Trophoblast cell (in vitro differentiated cells and primary cell): ENCODE results near the gene TK1.

Source experiments
- DNase-seq, 2 donors: peaks; one replicate each; pipeline ENCODE4 v3.0.0-alpha.2; 2016
- H2AFZ ChIP-seq: 2 replicates; pipeline ENCODE4 v1.6.1; 2013; ENCODE audit warnings: low read length, moderate library complexity, mild to moderate bottlenecking; ENCODE audit not compliant: insufficient read depth, poor library complexity
- H2AK5ac ChIP-seq: 2 replicates; pipeline ENCODE4 v1.6.1; 2013; ENCODE audit warnings: mild to moderate bottlenecking, low read length
- H2BK120ac ChIP-seq: 2 replicates; pipeline ENCODE4 v1.6.1; 2013; ENCODE audit warnings: low read length, mild to moderate bottlenecking, moderate library complexity; ENCODE audit not compliant: insufficient read depth, poor library complexity
- H2BK12ac ChIP-seq: 2 replicates; pipeline ENCODE4 v1.6.1; 2013; ENCODE audit warnings: mild to moderate bottlenecking, low read length, moderate library complexity
- H2BK5ac ChIP-seq: 2 replicates; pipeline ENCODE4 v1.6.1; 2013; ENCODE audit warnings: low read length, low read depth, moderate library complexity, mild to moderate bottlenecking; ENCODE audit not compliant: poor library complexity
- H3K14ac ChIP-seq: 2 replicates; pipeline ENCODE4 v1.6.1; 2013; ENCODE audit warnings: mild to moderate bottlenecking, low read length
- H3K18ac ChIP-seq: 2 replicates; pipeline ENCODE4 v1.6.1; 2013; ENCODE audit warnings: mild to moderate bottlenecking, low read length
- H3K23ac ChIP-seq: 2 replicates; pipeline ENCODE4 v1.6.1; 2013; ENCODE audit warnings: low read length
- H3K27ac ChIP-seq: 2 replicates; pipeline ENCODE4 v1.5.1; 2013; ENCODE audit warnings: low read depth, mild to moderate bottlenecking, inconsistent platforms, low read length, moderate library complexity
- H3K27me3 ChIP-seq: 2 replicates; pipeline ENCODE4 v1.6.1; 2013; ENCODE audit warnings: inconsistent platforms, mild to moderate bottlenecking, low read length, moderate library complexity; ENCODE audit not compliant: insufficient read depth
- H3K36me3 ChIP-seq, 2 experiments: 1 replicate in 1 of 2; 2 replicates in 1 of 2; pipeline ENCODE4 v1.6.1; 2013; ENCODE audit warnings: low read length in 2 of 2, mild to moderate bottlenecking in 2 of 2, moderate library complexity in 1 of 2; ENCODE audit not compliant: insufficient read depth in 2 of 2, control insufficient read depth in 1 of 2
- H3K4ac ChIP-seq: 2 replicates; pipeline ENCODE4 v1.6.1; 2013; ENCODE audit warnings: low read depth, mild to moderate bottlenecking, low read length, moderate library complexity
- H3K4me1 ChIP-seq, 2 experiments: 1 replicate in 1 of 2; 2 replicates in 1 of 2; pipeline ENCODE4 v1.6.1; 2013; ENCODE audit warnings: low read length in 2 of 2, mild to moderate bottlenecking in 2 of 2, moderate library complexity in 1 of 2; ENCODE audit not compliant: insufficient read depth in 2 of 2, control insufficient read depth in 1 of 2
- H3K4me2 ChIP-seq: 2 replicates; pipeline ENCODE4 v1.6.1; 2013; ENCODE audit warnings: inconsistent platforms, mild to moderate bottlenecking, low read length, moderate library complexity
- H3K4me3 ChIP-seq: 2 replicates; pipeline ENCODE4 v1.5.1; 2013; ENCODE audit warnings: mild to moderate bottlenecking, low read depth, low read length, inconsistent platforms
- H3K79me1 ChIP-seq: one replicate; pipeline ENCODE4 v1.6.1; 2013; ENCODE audit warnings: low read length
- H3K79me2 ChIP-seq: 2 replicates; pipeline ENCODE4 v1.6.1; 2013; ENCODE audit warnings: low read length, mild to moderate bottlenecking; ENCODE audit not compliant: control insufficient read depth, insufficient read depth, poor library complexity
- H3K9ac ChIP-seq: 2 replicates; pipeline ENCODE4 v1.6.1; 2013; ENCODE audit warnings: mild to moderate bottlenecking, low read length
- H3K9me3 ChIP-seq: 2 replicates; pipeline ENCODE4 v1.6.1; 2013; ENCODE audit warnings: low read depth, mild to moderate bottlenecking, control low read depth, inconsistent platforms, low read length; ENCODE audit not compliant: insufficient read depth
- H4K12ac ChIP-seq: 2 replicates; pipeline ENCODE4 v1.6.1; 2013; ENCODE audit warnings: low read depth, mild to moderate bottlenecking, low read length, moderate library complexity
- H4K8ac ChIP-seq: 2 replicates; pipeline ENCODE4 v1.6.1; 2013; ENCODE audit warnings: low read depth, mild to moderate bottlenecking, low read length, moderate library complexity
- H4K91ac ChIP-seq: one replicate; pipeline ENCODE4 v1.6.1; 2013; ENCODE audit warnings: low read depth, mild to moderate bottlenecking, low read length, moderate library complexity
- WGBS: extraction: QIAGEN DNeasy Blood & Tissue Kit; methylation state at CpG from one replicate; pipeline ENCODE4 v1.1.7; 2013; ENCODE audit warnings: missing lambda C conversion rate; ENCODE audit not compliant: insufficient read length, insufficient coverage; ENCODE audit errors: extremely low coverage; 5-methylcytosine and 5-hydroxymethylcytosine counted together

The TK1 gene

DNA sequence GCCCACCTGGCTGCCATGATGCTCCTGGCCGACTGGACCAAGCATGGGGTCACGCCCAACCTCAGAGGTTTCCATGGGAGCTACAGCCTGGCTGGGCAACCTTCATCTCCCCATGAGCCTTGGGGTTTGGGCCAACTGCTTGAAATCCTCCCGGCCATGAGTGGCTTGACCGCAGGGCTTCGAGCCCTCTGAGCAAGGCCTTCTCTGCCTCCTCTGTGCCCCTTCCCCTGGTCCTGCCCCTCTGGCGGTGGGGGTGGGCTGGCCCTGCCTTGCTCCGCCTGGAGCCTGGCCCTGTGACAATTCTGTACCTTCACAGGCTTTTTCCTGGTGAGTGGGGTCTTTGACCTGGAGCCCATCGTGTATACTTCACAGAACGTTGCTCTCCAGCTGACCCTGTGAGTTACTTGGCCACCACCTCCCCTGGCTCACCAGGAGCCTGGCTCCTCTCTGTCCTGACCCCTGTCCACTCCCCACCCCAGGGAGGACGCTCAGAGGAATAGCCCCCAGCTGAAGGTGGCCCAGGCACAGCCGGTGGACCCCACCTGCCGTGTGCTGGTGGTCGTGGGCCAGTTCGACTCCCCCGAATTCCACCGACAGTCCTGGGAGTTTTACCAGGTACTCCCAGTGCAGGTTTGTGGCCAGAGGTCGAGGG, 18.4 kb upstream of the TK1 start:
- no peak overlapping the region for H3K4ac ChIP-seq

DNA sequence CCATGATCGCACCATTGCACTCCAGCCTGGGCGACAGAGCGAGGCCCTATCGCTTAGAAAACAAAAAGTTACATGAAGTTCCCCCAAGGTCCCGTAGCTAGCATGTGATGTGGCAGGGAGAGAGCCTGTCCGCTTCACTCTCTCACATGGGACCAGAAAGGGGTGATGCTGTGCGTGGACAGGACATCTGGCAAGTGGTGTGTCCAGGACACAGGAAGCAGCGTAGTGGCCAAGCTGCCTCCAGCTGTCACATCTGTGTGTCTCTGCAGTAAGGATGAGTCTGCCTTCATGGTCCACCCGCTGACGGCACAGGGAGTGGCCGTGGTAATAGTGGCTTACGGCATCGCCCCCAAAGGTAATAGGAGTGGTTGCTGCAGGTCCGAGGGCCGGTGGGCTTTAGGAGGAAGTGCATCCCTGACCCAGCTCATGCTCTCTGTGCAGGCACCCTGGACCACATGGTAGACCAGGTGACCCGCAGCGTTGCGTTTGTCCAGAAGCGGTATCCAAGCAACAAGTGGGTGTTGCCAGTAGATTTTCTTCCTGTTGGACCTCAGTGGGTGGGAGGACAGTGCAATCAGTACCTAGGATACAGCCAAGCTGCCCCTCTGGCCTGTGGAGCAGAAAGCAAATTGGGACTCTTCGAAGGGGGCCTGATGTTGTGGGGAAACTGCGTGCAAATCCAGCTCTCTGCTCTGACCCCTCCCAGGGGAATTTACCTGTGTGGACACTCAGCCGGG, 17.7 kb upstream of the TK1 start:
- DNase-seq: no peak
- no peak overlapping the region for H4K12ac ChIP-seq
- H3K36me3 ChIP-seq: peaks cover 3 to 10% of the 10 kb centered on the region in 2 experiments
- H3K79me2 ChIP-seq: no peaks in the 10 kb centered on the region
- H3K27ac ChIP-seq: no peak overlapping the region
- H2BK120ac ChIP-seq: no peak overlapping the region
- no peak overlapping the region for H3K9ac ChIP-seq
- no peak overlapping the region for H2BK12ac ChIP-seq
- H3K4me1 ChIP-seq: peaks cover 2 to 3% of the 10 kb centered on the region in 2 experiments
- no peaks in the 10 kb centered on the region for H3K27me3 ChIP-seq
- H3K4me2 ChIP-seq: no peak overlapping the region
- H2BK5ac ChIP-seq: no peak overlapping the region
- no peak overlapping the region for H3K18ac ChIP-seq
- WGBS: no CpG with 5 or more reads among the region's 22 CpGs
- no peak overlapping the region for H2AFZ ChIP-seq
- no peak overlapping the region for H3K4me3 ChIP-seq
- H3K23ac ChIP-seq: no peak overlapping the region
- H3K4ac ChIP-seq: no peak overlapping the region
- H2AK5ac ChIP-seq: no peak overlapping the region
- no peak overlapping the region for H3K14ac ChIP-seq
- H3K79me1 ChIP-seq: peaks cover 2% of the 10 kb centered on the region
- peaks cover 4% of the 10 kb centered on the region for H3K9me3 ChIP-seq
- H4K91ac ChIP-seq: no peak overlapping the region
- H4K8ac ChIP-seq: no peak overlapping the region

More for the DNA sequence above, 18.4 kb upstream of the TK1 start:
- H2AK5ac ChIP-seq: no peak overlapping the region
- no peaks in the 10 kb centered on the region for H3K79me1 ChIP-seq
- H2BK12ac ChIP-seq: no peak overlapping the region
- WGBS: no CpG with 5 or more reads among the region's 17 CpGs
- no peak overlapping the region for H2BK5ac ChIP-seq
- DNase-seq: no peak
- H3K14ac ChIP-seq: no peak overlapping the region
- H4K91ac ChIP-seq: no peak overlapping the region
- no peak overlapping the region for H3K23ac ChIP-seq
- H2AFZ ChIP-seq: no peak overlapping the region
- no peak overlapping the region for H3K27ac ChIP-seq
- H3K9ac ChIP-seq: no peak overlapping the region
- H2BK120ac ChIP-seq: no peak overlapping the region
- H3K4me3 ChIP-seq: no peak overlapping the region
- peaks cover 4% of the 10 kb centered on the region for H3K9me3 ChIP-seq
- H3K4me1 ChIP-seq: no peaks in the 10 kb centered on the region
- no peaks in the 10 kb centered on the region for H3K79me2 ChIP-seq
- H4K12ac ChIP-seq: no peak overlapping the region
- H3K18ac ChIP-seq: no peak overlapping the region
- no peak overlapping the region for H3K4me2 ChIP-seq
- peaks cover 3 to 10% of the 10 kb centered on the region in 2 experiments for H3K36me3 ChIP-seq
- no peaks in the 10 kb centered on the region for H3K27me3 ChIP-seq
- H4K8ac ChIP-seq: no peak overlapping the region

- Histone ChIP-seq H3K4me2 (no peak overlapping the region), H4K8ac (no peak overlapping the region), H2BK12ac (no peak overlapping the region)
These were observed 15.8 kb upstream of the TK1 start for GRCh38 chr17:78202666-78203065.

GRCh38 chr17:78200451-78200850, 13.6 kb upstream of the TK1 start:
- Histone ChIP-seq H2BK120ac (no peak overlapping the region), H3K23ac (no peak overlapping the region), H4K8ac (no peak overlapping the region), H3K9ac (no peak overlapping the region), H3K36me3 (peaks cover 3 to 10% of the 10 kb centered on the region in 2 experiments), H4K91ac (no peak overlapping the region), H3K4ac (no peak overlapping the region), H2BK5ac (no peak overlapping the region), H3K27ac (no peak overlapping the region), H3K4me2 (no peak overlapping the region), H2AK5ac (no peak overlapping the region), H3K14ac (no peak overlapping the region), H3K4me1 (peaks cover 12 to 13% of the 10 kb centered on the region in 2 experiments), H3K18ac (no peak overlapping the region), H3K4me3 (no peak overlapping the region), H2BK12ac (no peak overlapping the region), H4K12ac (no peak overlapping the region), H3K9me3 (peaks cover 4% of the 10 kb centered on the region), H2AFZ (no peak overlapping the region), H3K79me1 (peaks cover 4% of the 10 kb centered on the region), H3K27me3 (no peaks in the 10 kb centered on the region), H3K79me2 (no peaks in the 10 kb centered on the region)
- WGBS: no CpG with 5 or more reads among the region's 6 CpGs
- DNase-seq: no peak

More at GRCh38 chr17:78202666-78203065, 15.8 kb upstream of the TK1 start:
- Histone ChIP-seq H3K27me3 (no peaks in the 10 kb centered on the region), H3K23ac (no peak overlapping the region), H2AK5ac (no peak overlapping the region), H3K18ac (no peak overlapping the region), H4K91ac (no peak overlapping the region), H4K12ac (no peak overlapping the region), H3K4me3 (no peak overlapping the region), H3K79me2 (no peaks in the 10 kb centered on the region), H3K9ac (no peak overlapping the region), H3K14ac (no peak overlapping the region), H3K9me3 (peaks cover 4% of the 10 kb centered on the region), H2BK120ac (no peak overlapping the region), H3K4ac (no peak overlapping the region), H3K27ac (no peak overlapping the region), H3K79me1 (peaks cover 4% of the 10 kb centered on the region), H3K36me3 (peaks cover 3 to 10% of the 10 kb centered on the region in 2 experiments), H2BK5ac (no peak overlapping the region), H3K4me1 (peaks cover 12% of the 10 kb centered on the region in 2 experiments), H2AFZ (no peak overlapping the region)
- no peak for DNase-seq
- no CpG with 5 or more reads among the region's 8 CpGs for WGBS
